Fibroblast of lung (primary cell): ENCODE data around the gene RET.

Experiments
- CTCF ChIP-seq, 2 donors: IDR thresholded peaks in 1 of 2; conservative IDR thresholded peaks in 1 of 2; 1 replicate in 1 of 2; 2 replicates in 1 of 2; pipeline ENCODE4 v1.5.1; 2011 to 2012; ENCODE audit warnings: low read length in 2 of 2, control low read depth in 1 of 2, inconsistent platforms in 1 of 2, low read depth in 1 of 2, mild to moderate bottlenecking in 1 of 2
- EZH2 ChIP-seq: IDR thresholded peaks from 2 replicates; pipeline ENCODE4 v1.5.1; 2012; ENCODE audit warnings: low read length, control low read depth, mild to moderate bottlenecking; ENCODE audit errors: missing control alignments

DNA sequence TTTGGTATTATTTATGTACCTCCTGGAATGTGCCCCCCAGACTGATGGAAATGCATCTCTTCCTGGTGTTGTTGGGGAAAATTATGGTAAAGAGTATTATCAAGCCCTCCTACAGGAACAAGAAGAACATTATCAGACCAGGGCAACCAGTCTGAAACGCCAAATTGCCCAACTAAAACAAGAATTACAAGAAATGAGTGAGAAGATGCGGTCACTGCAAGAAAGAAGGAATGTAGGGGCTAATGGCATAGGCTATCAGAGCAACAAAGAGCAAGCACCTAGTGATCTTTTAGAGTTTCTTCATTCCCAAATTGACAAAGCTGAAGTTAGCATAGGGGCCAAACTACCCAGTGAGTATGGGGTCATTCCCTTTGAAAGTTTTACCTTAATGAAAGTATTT, 78.4 kb downstream of the RET start:
- TF ChIP-seq CTCF (conservative IDR thresholded peaks at IDR 0.05 in 1 of 2, IDR thresholded peaks at IDR 0.05 in 1 of 2; ENCODE audit: low read depth in 1 of 2, low read length in 2 of 2) (no peak), EZH2 (no peak)
